Measurements from ENCODE around the gene FAM53C. TPM values are rescaled to one million over a fixed set of nuclear protein-coding genes. Genes with fewer than 3 reads are reported as not detected.

Gene FAM53C
- total and polyA plus RNA-seq, 2 experiments from 2014 or later, result 21.0 to 45.0 TPM

DNA sequence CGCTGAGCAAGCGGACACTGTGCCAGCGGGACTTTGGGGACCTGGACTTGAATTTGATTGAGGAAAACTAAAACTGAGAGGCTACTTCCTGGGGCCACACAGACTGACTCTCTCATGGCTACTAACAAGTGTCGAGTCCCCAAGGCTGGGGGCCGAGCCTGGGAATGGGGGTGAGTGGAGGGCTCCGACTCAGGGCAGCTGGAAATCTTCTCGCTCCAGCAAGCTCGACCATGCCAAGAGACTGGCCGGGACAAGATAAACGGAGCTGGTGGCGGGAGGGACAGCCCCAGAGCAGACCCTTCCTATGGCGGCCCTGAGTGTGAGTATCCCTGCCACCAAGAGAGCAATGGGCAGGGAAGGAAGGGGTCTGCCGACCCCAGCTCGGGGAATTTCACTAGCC lies 8.8 kb downstream of the FAM53C start:
- DNase-seq (ENCODE audit: low spot score), result no peak
- peaks cover 23% of the 10 kb centered on the region for H3K79me2 ChIP-seq (replicated peaks; ENCODE audit: insufficient read depth)
- H3K9me3 Mint-ChIP-seq, result no peaks in the 10 kb centered on the region
- H3F3A ChIP-seq (replicated peaks; ENCODE audit: low read depth), result no peaks in the 10 kb centered on the region
- no peaks in the 10 kb centered on the region for H3K27me3 ChIP-seq (ENCODE audit: insufficient read depth)
- H3K4me3 Mint-ChIP-seq, result no peak overlapping the region
- no peak overlapping the region for H3K4me2 ChIP-seq
- H3K4me1 Mint-ChIP-seq, result peaks cover 8% of the 10 kb centered on the region; the same call in 2 of the 3 replicates
- H3K9me2 ChIP-seq (ENCODE audit: insufficient read depth), result no peaks in the 10 kb centered on the region; the same call in 1 of the 2 replicates
- H3K36me3 ChIP-seq (ENCODE audit: insufficient read depth), result peaks cover 29% of the 10 kb centered on the region
- TF ChIP-seq, protein P1, sequence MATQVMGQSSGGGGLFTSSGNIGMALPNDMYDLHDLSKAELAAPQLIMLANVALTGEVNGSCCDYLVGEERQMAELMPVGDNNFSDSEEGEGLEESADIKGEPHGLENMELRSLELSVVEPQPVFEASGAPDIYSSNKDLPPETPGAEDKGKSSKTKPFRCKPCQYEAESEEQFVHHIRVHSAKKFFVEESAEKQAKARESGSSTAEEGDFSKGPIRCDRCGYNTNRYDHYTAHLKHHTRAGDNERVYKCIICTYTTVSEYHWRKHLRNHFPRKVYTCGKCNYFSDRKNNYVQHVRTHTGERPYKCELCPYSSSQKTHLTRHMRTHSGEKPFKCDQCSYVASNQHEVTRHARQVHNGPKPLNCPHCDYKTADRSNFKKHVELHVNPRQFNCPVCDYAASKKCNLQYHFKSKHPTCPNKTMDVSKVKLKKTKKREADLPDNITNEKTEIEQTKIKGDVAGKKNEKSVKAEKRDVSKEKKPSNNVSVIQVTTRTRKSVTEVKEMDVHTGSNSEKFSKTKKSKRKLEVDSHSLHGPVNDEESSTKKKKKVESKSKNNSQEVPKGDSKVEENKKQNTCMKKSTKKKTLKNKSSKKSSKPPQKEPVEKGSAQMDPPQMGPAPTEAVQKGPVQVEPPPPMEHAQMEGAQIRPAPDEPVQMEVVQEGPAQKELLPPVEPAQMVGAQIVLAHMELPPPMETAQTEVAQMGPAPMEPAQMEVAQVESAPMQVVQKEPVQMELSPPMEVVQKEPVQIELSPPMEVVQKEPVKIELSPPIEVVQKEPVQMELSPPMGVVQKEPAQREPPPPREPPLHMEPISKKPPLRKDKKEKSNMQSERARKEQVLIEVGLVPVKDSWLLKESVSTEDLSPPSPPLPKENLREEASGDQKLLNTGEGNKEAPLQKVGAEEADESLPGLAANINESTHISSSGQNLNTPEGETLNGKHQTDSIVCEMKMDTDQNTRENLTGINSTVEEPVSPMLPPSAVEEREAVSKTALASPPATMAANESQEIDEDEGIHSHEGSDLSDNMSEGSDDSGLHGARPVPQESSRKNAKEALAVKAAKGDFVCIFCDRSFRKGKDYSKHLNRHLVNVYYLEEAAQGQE (IDR thresholded peaks at IDR 0.05; ENCODE audit: unreplicated experiment), result no peak
- TF ChIP-seq CREB1 (CRISPR knock-in tag; IDR thresholded peaks at IDR 0.05; ENCODE audit: low read depth) (no peak), ZNF331 (CRISPR knock-in tag; IDR thresholded peaks at IDR 0.05; ENCODE audit: low read depth) (no peak), STAT1 (IDR thresholded peaks at IDR 0.05; ENCODE audit: unreplicated experiment) (no peak), POLR2AphosphoS5 (IDR thresholded peaks at IDR 0.05; ENCODE audit: low read depth) (no peak), EZH2phosphoT487 (IDR thresholded peaks at IDR 0.05; ENCODE audit: unreplicated experiment) (no peak), JUNB (IDR thresholded peaks at IDR 0.05; ENCODE audit: unreplicated experiment) (no peak), NANOG (IDR thresholded peaks at IDR 0.05; ENCODE audit: borderline replicate concordance) (no peak), ZNF114 (CRISPR knock-in tag; IDR thresholded peaks at IDR 0.05) (no peak)
- TF ChIP-seq, protein P2, sequence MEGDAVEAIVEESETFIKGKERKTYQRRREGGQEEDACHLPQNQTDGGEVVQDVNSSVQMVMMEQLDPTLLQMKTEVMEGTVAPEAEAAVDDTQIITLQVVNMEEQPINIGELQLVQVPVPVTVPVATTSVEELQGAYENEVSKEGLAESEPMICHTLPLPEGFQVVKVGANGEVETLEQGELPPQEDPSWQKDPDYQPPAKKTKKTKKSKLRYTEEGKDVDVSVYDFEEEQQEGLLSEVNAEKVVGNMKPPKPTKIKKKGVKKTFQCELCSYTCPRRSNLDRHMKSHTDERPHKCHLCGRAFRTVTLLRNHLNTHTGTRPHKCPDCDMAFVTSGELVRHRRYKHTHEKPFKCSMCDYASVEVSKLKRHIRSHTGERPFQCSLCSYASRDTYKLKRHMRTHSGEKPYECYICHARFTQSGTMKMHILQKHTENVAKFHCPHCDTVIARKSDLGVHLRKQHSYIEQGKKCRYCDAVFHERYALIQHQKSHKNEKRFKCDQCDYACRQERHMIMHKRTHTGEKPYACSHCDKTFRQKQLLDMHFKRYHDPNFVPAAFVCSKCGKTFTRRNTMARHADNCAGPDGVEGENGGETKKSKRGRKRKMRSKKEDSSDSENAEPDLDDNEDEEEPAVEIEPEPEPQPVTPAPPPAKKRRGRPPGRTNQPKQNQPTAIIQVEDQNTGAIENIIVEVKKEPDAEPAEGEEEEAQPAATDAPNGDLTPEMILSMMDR (conservative IDR thresholded peaks at IDR 0.05; ENCODE audit: low read depth in 2 of 2), result no peak
- TF ChIP-seq, protein P3, sequence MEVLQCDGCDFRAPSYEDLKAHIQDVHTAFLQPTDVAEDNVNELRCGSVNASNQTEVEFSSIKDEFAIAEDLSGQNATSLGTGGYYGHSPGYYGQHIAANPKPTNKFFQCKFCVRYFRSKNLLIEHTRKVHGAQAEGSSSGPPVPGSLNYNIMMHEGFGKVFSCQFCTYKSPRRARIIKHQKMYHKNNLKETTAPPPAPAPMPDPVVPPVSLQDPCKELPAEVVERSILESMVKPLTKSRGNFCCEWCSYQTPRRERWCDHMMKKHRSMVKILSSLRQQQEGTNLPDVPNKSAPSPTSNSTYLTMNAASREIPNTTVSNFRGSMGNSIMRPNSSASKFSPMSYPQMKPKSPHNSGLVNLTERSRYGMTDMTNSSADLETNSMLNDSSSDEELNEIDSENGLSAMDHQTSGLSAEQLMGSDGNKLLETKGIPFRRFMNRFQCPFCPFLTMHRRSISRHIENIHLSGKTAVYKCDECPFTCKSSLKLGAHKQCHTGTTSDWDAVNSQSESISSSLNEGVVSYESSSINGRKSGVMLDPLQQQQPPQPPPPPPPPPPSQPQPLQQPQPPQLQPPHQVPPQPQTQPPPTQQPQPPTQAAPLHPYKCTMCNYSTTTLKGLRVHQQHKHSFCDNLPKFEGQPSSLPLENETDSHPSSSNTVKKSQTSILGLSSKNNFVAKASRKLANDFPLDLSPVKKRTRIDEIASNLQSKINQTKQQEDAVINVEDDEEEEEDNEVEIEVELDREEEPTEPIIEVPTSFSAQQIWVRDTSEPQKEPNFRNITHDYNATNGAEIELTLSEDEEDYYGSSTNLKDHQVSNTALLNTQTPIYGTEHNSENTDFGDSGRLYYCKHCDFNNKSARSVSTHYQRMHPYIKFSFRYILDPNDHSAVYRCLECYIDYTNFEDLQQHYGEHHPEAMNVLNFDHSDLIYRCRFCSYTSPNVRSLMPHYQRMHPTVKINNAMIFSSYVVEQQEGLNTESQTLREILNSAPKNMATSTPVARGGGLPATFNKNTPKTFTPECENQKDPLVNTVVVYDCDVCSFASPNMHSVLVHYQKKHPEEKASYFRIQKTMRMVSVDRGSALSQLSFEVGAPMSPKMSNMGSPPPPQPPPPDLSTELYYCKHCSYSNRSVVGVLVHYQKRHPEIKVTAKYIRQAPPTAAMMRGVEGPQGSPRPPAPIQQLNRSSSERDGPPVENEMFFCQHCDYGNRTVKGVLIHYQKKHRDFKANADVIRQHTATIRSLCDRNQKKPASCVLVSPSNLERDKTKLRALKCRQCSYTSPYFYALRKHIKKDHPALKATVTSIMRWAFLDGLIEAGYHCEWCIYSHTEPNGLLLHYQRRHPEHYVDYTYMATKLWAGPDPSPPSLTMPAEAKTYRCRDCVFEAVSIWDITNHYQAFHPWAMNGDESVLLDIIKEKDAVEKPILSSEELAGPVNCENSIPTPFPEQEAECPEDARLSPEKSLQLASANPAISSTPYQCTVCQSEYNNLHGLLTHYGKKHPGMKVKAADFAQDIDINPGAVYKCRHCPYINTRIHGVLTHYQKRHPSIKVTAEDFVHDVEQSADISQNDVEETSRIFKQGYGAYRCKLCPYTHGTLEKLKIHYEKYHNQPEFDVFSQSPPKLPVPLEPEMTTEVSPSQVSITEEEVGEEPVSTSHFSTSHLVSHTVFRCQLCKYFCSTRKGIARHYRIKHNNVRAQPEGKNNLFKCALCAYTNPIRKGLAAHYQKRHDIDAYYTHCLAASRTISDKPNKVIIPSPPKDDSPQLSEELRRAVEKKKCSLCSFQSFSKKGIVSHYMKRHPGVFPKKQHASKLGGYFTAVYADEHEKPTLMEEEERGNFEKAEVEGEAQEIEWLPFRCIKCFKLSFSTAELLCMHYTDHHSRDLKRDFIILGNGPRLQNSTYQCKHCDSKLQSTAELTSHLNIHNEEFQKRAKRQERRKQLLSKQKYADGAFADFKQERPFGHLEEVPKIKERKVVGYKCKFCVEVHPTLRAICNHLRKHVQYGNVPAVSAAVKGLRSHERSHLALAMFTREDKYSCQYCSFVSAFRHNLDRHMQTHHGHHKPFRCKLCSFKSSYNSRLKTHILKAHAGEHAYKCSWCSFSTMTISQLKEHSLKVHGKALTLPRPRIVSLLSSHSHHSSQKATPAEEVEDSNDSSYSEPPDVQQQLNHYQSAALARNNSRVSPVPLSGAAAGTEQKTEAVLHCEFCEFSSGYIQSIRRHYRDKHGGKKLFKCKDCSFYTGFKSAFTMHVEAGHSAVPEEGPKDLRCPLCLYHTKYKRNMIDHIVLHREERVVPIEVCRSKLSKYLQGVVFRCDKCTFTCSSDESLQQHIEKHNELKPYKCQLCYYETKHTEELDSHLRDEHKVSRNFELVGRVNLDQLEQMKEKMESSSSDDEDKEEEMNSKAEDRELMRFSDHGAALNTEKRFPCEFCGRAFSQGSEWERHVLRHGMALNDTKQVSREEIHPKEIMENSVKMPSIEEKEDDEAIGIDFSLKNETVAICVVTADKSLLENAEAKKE (CRISPR knock-in tag; IDR thresholded peaks at IDR 0.05), result no peak
- no peak overlapping the region for H3K27ac ChIP-seq (ENCODE audit: low read depth)
- H3K4me3 ChIP-seq, result no peak overlapping the region
- no peaks in the 10 kb centered on the region for H3K4me1 ChIP-seq (ENCODE audit: insufficient read depth)
- H3K36me3 Mint-ChIP-seq (ENCODE audit: low read depth), result peaks cover 78% of the 10 kb centered on the region
- no peak overlapping the region for H3K27ac Mint-ChIP-seq
- H4K20me1 ChIP-seq (replicated peaks; ENCODE audit: insufficient read depth), result peaks cover 7% of the 10 kb centered on the region
- no peak overlapping the region for H2AFZ ChIP-seq
- peaks cover 7% of the 10 kb centered on the region for H3K27me3 Mint-ChIP-seq (ENCODE audit: insufficient read depth, low read depth, poor library complexity)
- no peak for ATAC-seq
